GM12891 (cell line): ENCODE measurements around the gene FAM241A.
"Not testable (repeated sequence)": the region's sequence is repeated elsewhere in the genome, so short reads cannot be mapped to it uniquely, and the experiment has no call there.

Source experiments
- DNase-seq: peaks from one replicate; pipeline ENCODE4 v3.0.0; 2011; ENCODE audit warnings: low spot score; ENCODE audit not compliant: insufficient read length
- FAIRE-seq: peaks from 2 replicates; lab custom pipeline; 2011; peaks lifted over from hg19 to GRCh38; lab: Jason Lieb, UNC
- PAX5 ChIP-seq: IDR thresholded peaks from 2 replicates; pipeline ENCODE4 v1.6.1; 2011; ENCODE audit warnings: low read length, moderate library complexity, mild to moderate bottlenecking; ENCODE audit not compliant: insufficient read depth, severe bottlenecking
- POLR2A ChIP-seq: IDR thresholded peaks from 2 replicates; pipeline ENCODE4 v1.6.1; 2011; ENCODE audit warnings: low read depth, low read length, control low read depth
- POLR2AphosphoS5 ChIP-seq: IDR thresholded peaks from 2 replicates; pipeline ENCODE4 v1.6.1; 2011; ENCODE audit warnings: low read depth, low read length, control low read depth
- POU2F2 ChIP-seq: IDR thresholded peaks from 2 replicates; pipeline ENCODE4 v1.6.1; 2011; ENCODE audit warnings: low read depth, mild to moderate bottlenecking, control low read depth, low read length, moderate library complexity
- SPI1 ChIP-seq: IDR thresholded peaks from 2 replicates; pipeline ENCODE4 v1.6.1; 2011; ENCODE audit warnings: low read depth, low read length, control low read depth
- TAF1 ChIP-seq: IDR thresholded peaks from 2 replicates; pipeline ENCODE4 v1.6.1; 2011; ENCODE audit warnings: low read depth, low read length, control low read depth

FAM241A gene

GRCh38 chr4:112146502-112146813 is 1.2 kb downstream of the FAM241A start:
- FAIRE-seq (peak; percentile 80), DNase-seq (no peak)
- TF ChIP-seq TAF1 (no peak), SPI1 (no peak), POU2F2 (no peak), POLR2AphosphoS5 (no peak), POLR2A (no peak; the same call in 1 of the 2 replicates), PAX5 (no peak)

- FAIRE-seq: no peak
- TF ChIP-seq SPI1 (no peak), POLR2AphosphoS5 (no peak), POU2F2 (no peak), POLR2A (no peak), TAF1 (no peak), PAX5 (no peak)
- DNase-seq: no peak
Measured at GRCh38 chr4:112147697-112148096, 2.4 kb downstream of the FAM241A start.

- no peak for TF ChIP-seq POLR2AphosphoS5
- TF ChIP-seq PAX5: no peak
- TF ChIP-seq SPI1: no peak
- TF ChIP-seq POU2F2: no peak
- TF ChIP-seq TAF1: no peak
- no peak for TF ChIP-seq POLR2A
- peak; percentile 56 for FAIRE-seq
- no peak for DNase-seq
Measured at GRCh38 chr4:112150920-112151319, 5.7 kb downstream of the FAM241A start.

- FAIRE-seq: peak; percentile 77
- no peak for DNase-seq
- TF ChIP-seq SPI1 (no peak), TAF1 (no peak), PAX5 (no peak), POLR2A (no peak), POU2F2 (no peak), POLR2AphosphoS5 (no peak)
Measured at GRCh38 chr4:112152521-112152920, 7.3 kb downstream of the FAM241A start.

GRCh38 chr4:112153211-112153791 is 8.0 kb downstream of the FAM241A start:
- peak; percentile 71 for FAIRE-seq
- no peak for TF ChIP-seq PAX5
- TF ChIP-seq POLR2A: no peak
- peak; percentile 59; the same call in 1 of the 2 replicates for TF ChIP-seq SPI1
- no peak for TF ChIP-seq POLR2AphosphoS5
- no peak for TF ChIP-seq TAF1
- no peak for TF ChIP-seq POU2F2

GRCh38 chr4:112156112-112156511 is 10.9 kb downstream of the FAM241A start:
- no peak for FAIRE-seq
- no peak for DNase-seq
- TF ChIP-seq POLR2AphosphoS5: no peak
- no peak for TF ChIP-seq POU2F2
- TF ChIP-seq PAX5: no peak
- no peak for TF ChIP-seq POLR2A
- no peak for TF ChIP-seq SPI1
- no peak for TF ChIP-seq TAF1

More at GRCh38 chr4:112153211-112153791, 8.0 kb downstream of the FAM241A start:
- DNase-seq: no peak

- FAIRE-seq (peak; percentile 23), DNase-seq (no peak)
- TF ChIP-seq POU2F2 (no peak), POLR2A (no peak), TAF1 (no peak), PAX5 (no peak), SPI1 (no peak)
Measured at GRCh38 chr4:112156553-112156952, 11.3 kb downstream of the FAM241A start.

GRCh38 chr4:112163706-112164105 is 18.5 kb downstream of the FAM241A start:
- DNase-seq, FAIRE-seq: not testable (repeated sequence)

- TF ChIP-seq TAF1: no peak
- TF ChIP-seq PAX5: no peak
- TF ChIP-seq POLR2AphosphoS5: no peak
- no peak for TF ChIP-seq SPI1
- TF ChIP-seq POU2F2: no peak
- TF ChIP-seq POLR2A: no peak
- DNase-seq: no peak
Measured at GRCh38 chr4:112167794-112168193, 22.5 kb downstream of the FAM241A start.

More at GRCh38 chr4:112167794-112168193, 22.5 kb downstream of the FAM241A start:
- FAIRE-seq: peak; percentile 84
